Stimulated activated CD4-positive, alpha-beta T cell treated with anti-CD3 and anti-CD28 coated beads, Interleukin-12 subunit alpha, Interleukin-12 subunit beta, amount 100 ng/mL, for 4 hours (primary cell): ENCODE data around the gene METRNL.
A peak's percentile ranks its signal among the peaks of the same experiment; 100 is the strongest.

Experiments
- DNase-seq: peaks from one replicate; pipeline ENCODE4 v3.0.0-alpha.2; 2020

Gene METRNL

GRCh38 chr17:83094291-83094690 is 14.9 kb downstream of the METRNL start:
- no peak for DNase-seq

GRCh38 chr17:83095016-83095415 is 15.6 kb downstream of the METRNL start:
- no peak for DNase-seq

- DNase-seq = no peak
Measured at GRCh38 chr17:83096401-83097224, 17.2 kb downstream of the METRNL start.

- DNase-seq = no peak
Measured at GRCh38 chr17:83097831-83098230, 18.4 kb downstream of the METRNL start.

- no peak for DNase-seq
Measured at GRCh38 chr17:83098241-83099085, 19.1 kb downstream of the METRNL start.

- DNase-seq = no peak
Measured at GRCh38 chr17:83099086-83099555, 19.7 kb downstream of the METRNL start.

- no peak for DNase-seq
Measured at GRCh38 chr17:83099570-83100181, 20.3 kb downstream of the METRNL start.

GRCh38 chr17:83100220-83100852 is 20.9 kb downstream of the METRNL start:
- no peak for DNase-seq

- no peak for DNase-seq
Measured at GRCh38 chr17:83100853-83101391, 21.5 kb downstream of the METRNL start.

- DNase-seq = no peak
Measured at GRCh38 chr17:83101805-83102480, 22.5 kb downstream of the METRNL start.

GRCh38 chr17:83103200-83103942 is 24.0 kb downstream of the METRNL start:
- peak; percentile 30 for DNase-seq

- no peak for DNase-seq
Measured at GRCh38 chr17:83103943-83104311, 24.5 kb downstream of the METRNL start.

GRCh38 chr17:83104577-83105505 is 25.4 kb downstream of the METRNL start:
- no peak for DNase-seq

- no peak for DNase-seq
Measured at GRCh38 chr17:83105512-83105911, 26.1 kb downstream of the METRNL start.

- no peak for DNase-seq
Measured at GRCh38 chr17:83106056-83106588, 26.7 kb downstream of the METRNL start.

GRCh38 chr17:83106913-83107655 is 27.7 kb downstream of the METRNL start:
- DNase-seq = no peak

- no peak for DNase-seq
Measured at GRCh38 chr17:83107656-83108048, 28.2 kb downstream of the METRNL start.

GRCh38 chr17:83108709-83109108 is 29.3 kb downstream of the METRNL start:
- DNase-seq = no peak

GRCh38 chr17:83109386-83109785 is 30.0 kb downstream of the METRNL start:
- DNase-seq = no peak
